H9 (cell line): ENCODE data around the gene OPRL1. TPM values are rescaled to one million over a fixed set of nuclear protein-coding genes. Genes with fewer than 3 reads are reported as not detected.

Experiments
- DNase-seq: peaks from one replicate; pipeline ENCODE4 v3.0.0-alpha.2; 2017
- H2AFZ ChIP-seq: one replicate; pipeline ENCODE4 v1.6.1; 2013; ENCODE audit warnings: mild to moderate bottlenecking, low read length, control low read depth, moderate library complexity
- H2AK5ac ChIP-seq: 2 replicates; pipeline ENCODE4 v1.6.1; 2013; ENCODE audit warnings: low read length, control low read depth, mixed read lengths; ENCODE audit not compliant: insufficient read length
- H2BK120ac ChIP-seq: one replicate; pipeline ENCODE4 v1.6.1; 2013; ENCODE audit warnings: low read depth, mild to moderate bottlenecking, low read length, control low read depth, inconsistent platforms; ENCODE audit not compliant: poor library complexity, severe bottlenecking
- H2BK12ac ChIP-seq: 2 replicates; pipeline ENCODE4 v1.6.1; 2013; ENCODE audit warnings: low read length, control low read depth, mixed read lengths, low read depth; ENCODE audit not compliant: insufficient read length
- H2BK15ac ChIP-seq: 2 replicates; pipeline ENCODE4 v1.6.1; 2013; ENCODE audit warnings: low read depth, low read length, control low read depth
- H2BK20ac ChIP-seq: one replicate; pipeline ENCODE4 v1.6.1; 2013; ENCODE audit warnings: low read depth, mild to moderate bottlenecking, low read length, control low read depth, inconsistent platforms; ENCODE audit not compliant: poor library complexity, severe bottlenecking
- H2BK5ac ChIP-seq: 2 replicates; pipeline ENCODE4 v1.6.1; 2013; ENCODE audit warnings: low read length, control low read depth, mixed read lengths; ENCODE audit not compliant: insufficient read length
- H3K14ac ChIP-seq: 2 replicates; pipeline ENCODE4 v1.6.1; 2013; ENCODE audit warnings: low read length, control low read depth; ENCODE audit not compliant: insufficient read depth
- H3K18ac ChIP-seq: 2 replicates; pipeline ENCODE4 v1.6.1; 2013; ENCODE audit warnings: low read depth, mild to moderate bottlenecking, mixed read lengths, low read length, control low read depth; ENCODE audit not compliant: insufficient read length
- H3K23ac ChIP-seq: 2 replicates; pipeline ENCODE4 v1.6.1; 2013; ENCODE audit warnings: low read length, control low read depth, mixed read lengths, low read depth; ENCODE audit not compliant: insufficient read length
- H3K23me2 ChIP-seq: 2 replicates; pipeline ENCODE4 v1.6.1; 2013; ENCODE audit warnings: low read depth, mild to moderate bottlenecking, mixed read lengths, low read length, control low read depth; ENCODE audit not compliant: insufficient read length, poor library complexity, severe bottlenecking
- H3K27ac ChIP-seq: 2 replicates; pipeline ENCODE4 v1.5.1; 2013; ENCODE audit warnings: low read length, control low read depth, mixed read lengths, low read depth; ENCODE audit not compliant: insufficient read length
- H3K27me3 ChIP-seq: 2 replicates; pipeline ENCODE4 v1.6.1; 2013; ENCODE audit warnings: low read length, control low read depth, inconsistent platforms; ENCODE audit not compliant: insufficient read depth
- H3K4ac ChIP-seq: 2 replicates; pipeline ENCODE4 v1.6.1; 2013; ENCODE audit warnings: low read depth, mild to moderate bottlenecking, control low read depth, inconsistent platforms, low read length, moderate library complexity
- H3K4me1 ChIP-seq: 2 replicates; pipeline ENCODE4 v1.6.1; 2013; ENCODE audit warnings: low read length, control low read depth, inconsistent platforms; ENCODE audit not compliant: insufficient read depth
- H3K4me2 ChIP-seq: 2 replicates; pipeline ENCODE4 v1.6.1; 2013; ENCODE audit warnings: low read length, control low read depth, mixed read lengths; ENCODE audit not compliant: insufficient read length, insufficient read depth
- H3K56ac ChIP-seq: 2 replicates; pipeline ENCODE4 v1.6.1; 2013; ENCODE audit warnings: low read depth, mild to moderate bottlenecking, mixed read lengths, low read length, control low read depth; ENCODE audit not compliant: insufficient read length
- H3K79me1 ChIP-seq: 2 replicates; pipeline ENCODE4 v1.6.1; 2013; ENCODE audit warnings: low read depth, mild to moderate bottlenecking, moderate library complexity, low read length, control low read depth, inconsistent platforms; ENCODE audit not compliant: insufficient read depth, poor library complexity, severe bottlenecking
- H3K79me2 ChIP-seq: 2 replicates; pipeline ENCODE4 v1.6.1; 2013; ENCODE audit warnings: low read length, control low read depth, inconsistent platforms; ENCODE audit not compliant: insufficient read depth
- H3K9ac ChIP-seq: 2 replicates; pipeline ENCODE4 v1.6.1; 2013; ENCODE audit warnings: low read length, control low read depth, mixed read lengths; ENCODE audit not compliant: insufficient read length; ENCODE audit errors: extremely low read depth
- H3K9me3 ChIP-seq: one replicate; pipeline ENCODE4 v1.6.1; 2013; ENCODE audit warnings: low read depth, low read length, inconsistent platforms; ENCODE audit not compliant: control insufficient read depth
- H3T11ph ChIP-seq: one replicate; pipeline ENCODE4 v1.6.1; 2013; ENCODE audit warnings: mild to moderate bottlenecking, low read length, control low read depth, inconsistent platforms
- H4K20me1 ChIP-seq: one replicate; pipeline ENCODE4 v1.6.1; 2013; ENCODE audit not compliant: control insufficient read depth, insufficient read length, insufficient read depth
- H4K5ac ChIP-seq: 2 replicates; pipeline ENCODE4 v1.6.1; 2013; ENCODE audit warnings: low read depth, mild to moderate bottlenecking, mixed read lengths, low read length, control low read depth; ENCODE audit not compliant: insufficient read length
- H4K8ac ChIP-seq: replicated peaks from 2 replicates; pipeline ENCODE4 v1.6.1; 2013; ENCODE audit warnings: low read length, control low read depth, mixed read lengths, low read depth; ENCODE audit not compliant: insufficient read length
- H4K91ac ChIP-seq: 2 replicates; pipeline ENCODE4 v1.6.1; 2013; ENCODE audit warnings: low read depth, mild to moderate bottlenecking, moderate library complexity, mixed read lengths, low read length, control low read depth; ENCODE audit not compliant: insufficient read length
- H3K27ac Mint-ChIP-seq, 3 experiments: 2 replicates in 2 of 3; 3 replicates in 1 of 3; pipeline ENCODE4 v1.8.0; 2020 to 2021; ENCODE audit warnings: mixed read lengths in 3 of 3, mild to moderate bottlenecking in 1 of 3, moderate library complexity in 1 of 3
- H3K27me3 Mint-ChIP-seq: 2 replicates; pipeline ENCODE4 v1.8.0; 2021; ENCODE audit warnings: low read depth, mild to moderate bottlenecking, moderate library complexity, mixed read lengths
- H3K36me3 Mint-ChIP-seq, 3 experiments: 2 replicates in 2 of 3; 3 replicates in 1 of 3; pipeline ENCODE4 v1.8.0; 2020 to 2021; ENCODE audit warnings: low read depth in 3 of 3, mixed read lengths in 3 of 3; ENCODE audit not compliant: insufficient read depth in 1 of 3
- H3K4me1 Mint-ChIP-seq, 2 experiments: 2 replicates each; pipeline ENCODE4 v1.8.0; 2020; ENCODE audit warnings: mixed read lengths in 2 of 2
- H3K4me3 Mint-ChIP-seq, 2 experiments: 2 replicates in 1 of 2; 3 replicates in 1 of 2; pipeline ENCODE4 v1.8.0; 2020 to 2021; ENCODE audit warnings: mild to moderate bottlenecking in 2 of 2, mixed read lengths in 2 of 2, moderate library complexity in 1 of 2
- H3K9me3 Mint-ChIP-seq, 2 experiments: 2 replicates in 1 of 2; 3 replicates in 1 of 2; pipeline ENCODE4 v1.8.0; 2020; ENCODE audit warnings: mild to moderate bottlenecking in 2 of 2, mixed read lengths in 2 of 2, moderate library complexity in 1 of 2
- CTCF ChIP-seq: fragments of 200-600 bp; sonication (generic); conservative IDR thresholded peaks from 3 replicates; pipeline ENCODE4 v1.8.0; 2021; ENCODE audit warnings: antibody characterized with exemption, mild to moderate bottlenecking
- WGBS: extraction: QIAGEN DNeasy Blood & Tissue Kit; methylation state at CpG from one replicate; pipeline ENCODE4 v1.1.7; 2013; ENCODE audit warnings: missing lambda C conversion rate, low lambda C conversion rate, mixed read lengths; ENCODE audit not compliant: insufficient read length; ENCODE audit errors: extremely low coverage; 5-methylcytosine and 5-hydroxymethylcytosine counted together
- total RNA-seq: library from RNA; stranded (reverse); gene quantifications from 2 replicates; pipeline ENCODE4 v1.2.1, GENCODE V29; 2021

The OPRL1 gene
- total RNA-seq, 1 experiment from 2014 or later, result 0.90 TPM

GRCh38 chr20:64084685-64085152, 4.8 kb downstream of the OPRL1 start:
- no peak for TF ChIP-seq CTCF
- Histone ChIP-seq H3K4me1 (no peaks in the 10 kb centered on the region), H4K8ac (no peak overlapping the region), H3K14ac (no peak overlapping the region), H3K18ac (no peak overlapping the region), H4K5ac (no peak overlapping the region), H2BK120ac (no peak overlapping the region), H3T11ph (no peak overlapping the region), H2BK12ac (no peak overlapping the region), H3K9me3 (no peaks in the 10 kb centered on the region), H3K27me3 (peaks cover 5% of the 10 kb centered on the region; the same call in 1 of the 2 replicates), H2AFZ (no peak overlapping the region), H2BK15ac (no peak overlapping the region), H3K23ac (no peak overlapping the region), H3K4me2 (peak overlapping the region; percentile 66), H2BK20ac (no peak overlapping the region), H3K79me2 (no peaks in the 10 kb centered on the region), H4K20me1 (no peaks in the 10 kb centered on the region), H3K79me1 (no peaks in the 10 kb centered on the region), H3K23me2 (peaks cover 17% of the 10 kb centered on the region), H3K56ac (no peak overlapping the region), H3K9ac (no peak overlapping the region), H3K4ac (no peak overlapping the region), H3K27ac (no peak overlapping the region), H2BK5ac (no peak overlapping the region), H2AK5ac (no peak overlapping the region), H4K91ac (no peak overlapping the region)
- WGBS, result no CpG with 5 or more reads among the region's 23 CpGs
- Mint-ChIP-seq H3K36me3 (no peaks in the 10 kb centered on the region; a peak in 1 of 7 replicates), H3K9me3 (peaks cover 5 to 7% of the 10 kb centered on the region in 2 experiments; a peak in 4 of 5 replicates), H3K4me1 (peaks cover 23 to 33% of the 10 kb centered on the region in 2 experiments), H3K4me3 (peak overlapping the region; percentile 73 to 94), H3K27ac (no peak overlapping the region), H3K27me3 (peaks cover 75% of the 10 kb centered on the region)
- peak; percentile 63 for DNase-seq
